K562 (cell line): ENCODE data around the gene SLC38A1.

ENCODE experiments used
- FOXJ3 ChIP-seq: sonication (generic); formaldehyde crosslinking; IDR thresholded peaks from 2 replicates; pipeline ENCODE4 v1.4.0; 2020; ENCODE audit warnings: mild to moderate bottlenecking, missing genetic modification reagents
- HIVEP1 ChIP-seq: fragments of 250-450 bp; sonication (Bioruptor Pico); IDR thresholded peaks from 2 replicates; pipeline ENCODE4 v1.4.0; 2020; ENCODE audit warnings: mild to moderate bottlenecking
- JUND ChIP-seq, 2 experiments: IDR thresholded peaks; 2 replicates in 1 of 2; 3 replicates in 1 of 2; pipeline ENCODE4 v1.6.1; 2011; ENCODE audit warnings: borderline replicate concordance in 2 of 2, low read depth in 2 of 2, low read length in 2 of 2, improper control_type of control experiment in 1 of 2, missing biosample characterization in 1 of 2, missing genetic modification characterization in 1 of 2, missing genetic modification reagents in 1 of 2
- MEIS2 ChIP-seq: fragments of 450-650 bp; IDR thresholded peaks from 2 replicates; pipeline ENCODE4 v1.6.1; 2014; ENCODE audit warnings: mild to moderate bottlenecking; ENCODE audit not compliant: partially characterized antibody
- SRF ChIP-seq, 2 experiments: fragments of 250-450, 450-650 bp in 1 of 2; sonication (Bioruptor Pico) in 1 of 2; sonication (generic) in 1 of 2; formaldehyde crosslinking; IDR thresholded peaks; 2 replicates each; pipeline versions ENCODE4 v1.5.0 to v1.5.1; 2020 to 2022; ENCODE audit warnings: mild to moderate bottlenecking in 1 of 2, missing genetic modification reagents in 1 of 2
- ZNF23 ChIP-seq: fragments of 250-450 bp; sonication (Bioruptor Pico); IDR thresholded peaks from 2 replicates; pipeline ENCODE4 v1.4.0; 2020; ENCODE audit warnings: mild to moderate bottlenecking
- ZNF282 ChIP-seq: sonication (generic); formaldehyde crosslinking; IDR thresholded peaks from 2 replicates; pipeline ENCODE4 v1.8.1; 2023; ENCODE audit warnings: missing genetic modification reagents

DNA sequence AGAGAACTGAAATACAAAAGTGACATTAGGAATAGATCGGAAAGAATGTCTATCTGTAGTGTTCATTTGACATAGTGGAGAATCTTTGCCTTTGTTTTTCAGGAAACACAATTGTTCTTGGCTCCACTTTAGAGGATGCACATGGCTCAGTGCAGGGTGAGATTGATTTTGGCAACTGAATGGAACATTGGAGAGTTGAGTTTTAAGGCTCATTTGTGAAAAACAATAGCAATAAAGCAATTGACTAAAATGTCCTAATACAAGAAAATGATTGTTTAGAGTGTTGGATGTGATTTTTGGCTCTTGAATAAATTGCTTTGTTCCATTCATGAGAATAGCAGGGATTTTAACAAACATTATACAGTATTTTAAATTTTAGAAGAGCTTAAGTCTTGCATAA is 116.4 kb downstream of the SLC38A1 start:
- no peak for TF ChIP-seq SRF (CRISPR knock-in tag; IDR thresholded peaks at IDR 0.05)
- TF ChIP-seq MEIS2 = no peak
- no peak for TF ChIP-seq ZNF23
- no peak for TF ChIP-seq HIVEP1 (CRISPR knock-in tag)
- no peak for TF ChIP-seq JUND (IDR thresholded peaks at IDR 0.05; ENCODE audit: borderline replicate concordance, low read depth, low read length)
- no peak for TF ChIP-seq JUND (tag; IDR thresholded peaks at IDR 0.05; ENCODE audit: borderline replicate concordance, low read depth, low read length)
- TF ChIP-seq ZNF282 (CRISPR knock-in tag) = no peak
- TF ChIP-seq FOXJ3 (CRISPR knock-in tag) = no peak
